C4-2B (cell line): ENCODE measurements around the gene TMEM128.
"Not testable (repeated sequence)": the region's sequence is repeated elsewhere in the genome, so short reads cannot be mapped to it uniquely, and the experiment has no call there.

Experiments used
- H3K27ac ChIP-seq: fragments of 450-650 bp; 2 replicates; pipeline ENCODE4 v1.5.1; 2017
- ZFX ChIP-seq: fragments of 450-650 bp; IDR thresholded peaks from 2 replicates; pipeline ENCODE4 v1.6.1; 2017
- TF ChIP-seq, protein P1 (sequence below): fragments of 450-650 bp; conservative IDR thresholded peaks from 2 replicates; pipeline ENCODE4 v1.5.1; 2017; ENCODE audit warnings: mild to moderate bottlenecking

TMEM128 gene

DNA sequence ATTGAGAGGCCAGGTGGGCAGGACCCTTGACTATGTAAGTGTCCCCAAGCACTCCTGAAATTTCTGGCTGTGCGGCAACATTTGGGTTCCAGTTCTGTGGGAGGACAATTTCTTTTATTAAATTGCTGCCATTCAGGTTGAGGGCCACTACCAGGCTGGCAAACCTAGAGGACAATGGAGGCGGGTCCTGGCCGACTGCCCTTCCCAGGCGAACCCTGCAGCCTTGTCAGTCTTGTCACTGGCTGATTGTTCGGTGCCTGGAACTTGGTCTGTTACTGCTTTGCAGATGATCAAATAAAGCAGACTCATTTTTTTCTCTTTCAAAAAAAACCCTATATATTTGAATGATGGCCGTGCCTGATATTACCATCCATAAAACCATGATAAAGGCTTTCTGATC is 6.6 kb upstream of the TMEM128 start:
- no peak for TF ChIP-seq ZFX
- TF ChIP-seq, protein P1, sequence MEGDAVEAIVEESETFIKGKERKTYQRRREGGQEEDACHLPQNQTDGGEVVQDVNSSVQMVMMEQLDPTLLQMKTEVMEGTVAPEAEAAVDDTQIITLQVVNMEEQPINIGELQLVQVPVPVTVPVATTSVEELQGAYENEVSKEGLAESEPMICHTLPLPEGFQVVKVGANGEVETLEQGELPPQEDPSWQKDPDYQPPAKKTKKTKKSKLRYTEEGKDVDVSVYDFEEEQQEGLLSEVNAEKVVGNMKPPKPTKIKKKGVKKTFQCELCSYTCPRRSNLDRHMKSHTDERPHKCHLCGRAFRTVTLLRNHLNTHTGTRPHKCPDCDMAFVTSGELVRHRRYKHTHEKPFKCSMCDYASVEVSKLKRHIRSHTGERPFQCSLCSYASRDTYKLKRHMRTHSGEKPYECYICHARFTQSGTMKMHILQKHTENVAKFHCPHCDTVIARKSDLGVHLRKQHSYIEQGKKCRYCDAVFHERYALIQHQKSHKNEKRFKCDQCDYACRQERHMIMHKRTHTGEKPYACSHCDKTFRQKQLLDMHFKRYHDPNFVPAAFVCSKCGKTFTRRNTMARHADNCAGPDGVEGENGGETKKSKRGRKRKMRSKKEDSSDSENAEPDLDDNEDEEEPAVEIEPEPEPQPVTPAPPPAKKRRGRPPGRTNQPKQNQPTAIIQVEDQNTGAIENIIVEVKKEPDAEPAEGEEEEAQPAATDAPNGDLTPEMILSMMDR = no peak
- H3K27ac ChIP-seq = no peak overlapping the region

DNA sequence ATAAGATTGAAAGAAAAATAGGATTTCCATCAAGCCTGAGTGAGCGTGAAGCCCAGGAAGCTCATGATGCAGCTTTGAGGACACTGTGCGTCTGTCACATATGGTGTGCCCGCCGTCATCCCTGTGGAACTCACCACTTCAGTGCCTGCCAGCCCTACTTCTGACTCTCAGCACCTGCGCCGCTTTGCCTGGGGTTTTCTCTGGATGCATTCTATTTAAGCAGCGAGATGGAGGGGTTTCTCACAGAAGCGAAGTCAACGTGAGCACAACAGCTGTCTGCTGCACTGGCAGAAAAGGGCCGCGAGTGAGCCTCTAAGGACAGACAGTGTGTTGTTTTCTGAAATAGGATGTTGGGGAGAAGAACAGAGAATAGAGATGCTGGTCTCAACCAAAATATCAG is 6.2 kb upstream of the TMEM128 start:
- no peak overlapping the region for H3K27ac ChIP-seq
- TF ChIP-seq, protein P1 = no peak
- no peak for TF ChIP-seq ZFX

DNA sequence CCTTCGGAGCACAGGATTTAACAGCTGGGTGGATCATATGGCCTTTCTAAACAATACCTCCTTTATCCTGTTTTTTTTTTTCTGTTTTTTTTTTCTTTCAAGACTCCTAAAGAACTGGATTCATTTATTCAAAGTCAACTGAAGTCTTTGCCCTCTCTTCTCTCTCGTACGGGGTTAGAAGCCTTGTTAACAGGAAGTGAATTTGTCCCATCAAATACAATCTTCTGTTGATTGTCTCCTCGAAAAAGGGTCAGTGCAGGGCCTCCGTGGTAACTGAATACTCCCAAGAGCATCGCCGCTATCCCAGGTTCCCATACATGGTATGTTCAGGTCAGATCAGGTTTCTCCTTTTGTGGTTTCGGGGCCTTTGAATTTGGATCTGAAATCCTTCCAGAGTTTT is 1.8 kb upstream of the TMEM128 start:
- no peak overlapping the region for H3K27ac ChIP-seq
- no peak for TF ChIP-seq ZFX
- TF ChIP-seq, protein P1 = no peak

DNA sequence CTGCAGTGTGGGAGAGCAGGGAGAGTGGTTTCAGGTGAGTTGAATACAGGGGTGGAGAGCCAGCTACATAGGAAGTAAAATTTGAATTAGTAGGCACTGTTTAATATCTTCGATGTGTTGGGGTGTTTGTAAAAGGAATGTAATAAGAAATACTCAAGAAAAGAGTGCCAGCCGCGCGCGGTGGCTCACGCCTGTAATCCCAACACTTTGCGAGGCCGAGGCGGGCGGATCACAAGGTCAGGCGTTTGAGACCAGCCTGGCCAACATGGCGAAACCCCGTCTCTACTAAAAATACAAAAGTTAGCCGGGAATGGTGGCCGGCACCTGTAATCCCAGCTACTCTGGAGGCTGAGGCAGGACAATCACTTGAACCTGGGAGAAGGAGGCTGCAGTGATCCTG is 1.3 kb upstream of the TMEM128 start:
- H3K27ac ChIP-seq = not testable (repeated sequence)

DNA sequence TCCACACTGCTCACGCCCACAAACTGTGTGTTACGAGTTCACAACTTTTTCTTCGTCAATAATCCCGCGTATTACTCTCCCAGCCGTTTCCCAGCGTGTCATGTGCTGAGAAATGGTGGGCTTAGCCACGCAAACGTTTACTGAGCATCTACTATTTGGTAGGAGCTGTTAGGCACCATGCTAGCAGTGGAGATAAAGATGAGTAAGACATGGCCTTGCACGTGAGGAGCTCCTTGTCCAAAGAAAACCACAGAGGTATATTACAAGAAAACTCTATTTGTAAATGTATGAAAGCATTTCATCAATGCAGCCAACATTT is 821 bp upstream of the TMEM128 start:
- TF ChIP-seq, protein P1 = no peak
- TF ChIP-seq ZFX = no peak
- peak overlapping the region; percentile 95 for H3K27ac ChIP-seq

DNA sequence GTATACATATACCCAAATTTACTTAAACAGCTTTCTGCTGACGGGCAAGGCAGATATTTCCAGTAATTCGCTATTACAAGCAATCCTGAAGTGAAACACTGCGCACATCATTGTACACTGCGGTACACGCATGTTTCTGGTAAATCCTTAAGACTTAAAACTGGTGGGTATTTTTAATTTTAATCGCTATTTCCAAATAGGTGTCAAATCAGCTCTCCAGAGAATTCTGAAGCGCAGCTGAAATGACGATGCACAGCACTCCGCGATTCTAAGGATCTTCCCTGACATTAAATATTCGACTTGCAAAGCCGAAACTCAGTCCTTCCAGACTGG is 361 bp downstream of the TMEM128 start:
- TF ChIP-seq, protein P1 = no peak
- TF ChIP-seq ZFX = no peak
- peak overlapping the region; percentile 95 for H3K27ac ChIP-seq

DNA sequence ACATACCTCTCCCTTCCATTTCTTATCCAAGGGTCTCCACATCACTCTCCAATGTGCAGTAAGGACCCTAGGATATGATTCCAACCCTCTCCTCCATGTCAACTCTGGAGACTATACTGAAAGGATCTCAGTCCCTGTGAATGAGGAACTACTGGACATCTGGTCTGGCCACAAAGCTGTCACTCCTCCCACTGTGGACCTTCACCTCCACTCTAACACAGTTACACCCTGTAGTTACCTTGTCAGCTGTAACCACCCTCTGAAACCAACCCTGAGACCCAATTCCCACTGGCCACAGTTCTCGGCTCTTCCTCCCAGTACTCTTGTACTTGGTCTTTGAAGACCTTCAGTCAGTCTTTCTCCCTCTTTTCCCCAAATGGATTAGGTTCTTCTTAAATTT is 2.9 kb downstream of the TMEM128 start:
- no peak for TF ChIP-seq ZFX
- no peak overlapping the region for H3K27ac ChIP-seq

DNA sequence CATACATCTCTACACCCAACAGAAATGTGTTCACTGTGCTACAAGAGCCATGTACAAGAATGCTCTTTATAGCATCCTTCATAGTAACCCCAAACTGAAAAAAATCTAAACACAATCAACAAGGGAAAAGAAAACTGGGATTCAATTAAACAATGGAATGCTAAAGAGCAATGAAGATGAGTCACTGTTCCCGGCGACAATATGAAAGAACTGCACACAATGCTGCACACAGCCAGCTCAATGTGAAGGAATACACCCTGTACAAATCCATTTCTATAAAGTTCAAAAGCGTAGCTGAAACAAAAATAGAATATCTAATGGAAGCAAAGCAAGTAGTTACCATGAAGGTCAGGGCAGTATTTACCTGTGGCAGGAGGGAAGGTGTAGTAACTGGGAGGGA is 8.5 kb downstream of the TMEM128 start:
- not testable (repeated sequence) for H3K27ac ChIP-seq

DNA sequence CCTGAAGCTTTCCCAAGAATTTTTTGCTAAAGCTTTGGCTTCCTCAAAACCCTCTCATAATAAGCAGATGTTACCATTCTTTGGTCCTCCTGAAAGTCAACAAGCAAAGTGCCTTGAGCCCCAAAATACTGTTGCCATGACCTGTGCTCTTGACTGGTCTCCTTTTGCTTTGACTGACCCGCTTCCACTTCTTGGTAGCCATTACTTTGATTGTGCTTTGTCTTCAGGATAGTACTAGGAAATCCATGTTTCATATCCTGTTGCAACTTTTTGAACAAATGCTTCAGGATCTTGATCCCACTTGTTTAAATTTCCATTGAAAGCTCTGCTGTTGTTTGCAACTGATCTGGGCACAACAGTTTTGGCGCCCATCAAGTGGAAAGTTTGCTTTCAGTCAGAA is 14.4 kb downstream of the TMEM128 start:
- TF ChIP-seq, protein P1 = no peak
- no peak for TF ChIP-seq ZFX
- H3K27ac ChIP-seq = no peak overlapping the region

DNA sequence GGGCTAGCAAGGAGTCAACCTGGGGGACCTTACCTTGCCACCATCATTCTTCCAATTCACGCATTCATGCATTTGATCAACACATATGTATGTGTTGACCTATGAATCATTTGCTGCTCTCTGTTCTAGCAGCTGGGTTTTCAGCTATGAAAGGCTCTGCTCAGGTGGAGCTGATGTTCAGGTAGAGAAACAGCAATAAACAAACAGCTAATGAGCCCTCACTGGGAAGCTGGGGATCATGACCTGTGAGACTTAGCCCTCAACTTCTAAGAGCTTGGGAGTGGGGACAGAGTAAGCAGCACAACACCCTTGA is 19.7 kb downstream of the TMEM128 start:
- H3K27ac ChIP-seq = no peak overlapping the region
- TF ChIP-seq, protein P1 = no peak
- no peak for TF ChIP-seq ZFX
